NCI-H1105 treated with DMSO at 0.1 percent for 48 hours (cell line): Measurements from ENCODE around the gene PARM1.
"Not testable (repeated sequence)": the region's sequence is repeated elsewhere in the genome, so short reads cannot be mapped to it uniquely, and the experiment has no call there.

ENCODE experiments used
- DNase-seq: peaks from one replicate; lab custom pipeline; 2025; lab: John Stamatoyannopoulos, UW

Gene PARM1

DNA sequence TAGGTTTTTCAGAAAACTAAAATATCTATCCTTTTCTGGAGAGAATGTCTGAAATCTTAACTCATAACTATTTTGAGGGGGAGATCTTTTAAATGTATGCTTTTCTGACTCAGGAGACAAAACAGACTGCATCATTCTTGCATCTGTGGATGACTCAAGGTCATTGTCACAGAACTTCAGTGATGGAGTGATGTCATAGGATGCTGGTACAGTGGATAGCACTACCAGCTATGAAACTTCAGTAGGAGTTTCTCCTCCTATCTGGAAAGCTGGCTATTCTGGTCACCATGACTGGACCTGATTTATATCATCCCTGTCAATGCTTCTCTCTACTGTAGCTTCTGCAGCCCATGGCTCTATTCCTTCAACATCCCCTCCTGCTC lies 50.3 kb downstream of the PARM1 start:
- DNase-seq: no peak

DNA sequence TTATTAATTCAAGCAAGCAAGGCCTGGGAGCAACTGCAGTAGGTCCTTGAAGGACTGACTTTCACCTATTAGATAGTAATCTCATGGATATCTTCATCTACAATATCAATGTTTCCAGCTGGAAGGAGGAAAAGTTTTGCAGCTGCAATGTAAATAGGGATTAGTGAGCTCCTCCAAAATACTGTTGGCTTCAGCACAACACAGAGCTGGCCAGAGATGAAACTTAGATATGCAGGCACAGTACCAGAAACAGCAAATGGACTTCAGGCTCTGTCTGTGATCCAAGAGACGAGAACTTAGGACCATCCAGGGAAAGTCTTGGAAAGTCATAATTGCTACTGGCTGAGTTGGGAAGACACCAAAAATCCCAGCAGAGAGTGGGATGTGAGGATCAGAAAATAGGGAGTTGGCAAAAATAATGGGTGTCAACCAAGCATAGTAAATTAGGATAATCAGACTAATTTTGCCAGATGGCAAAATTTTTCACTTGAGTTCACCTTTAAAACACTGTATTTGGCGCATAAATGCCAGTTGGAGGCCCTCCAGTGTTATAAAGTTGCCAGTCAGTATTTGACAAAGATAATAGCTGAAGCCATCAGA lies 57.5 kb downstream of the PARM1 start:
- no peak for DNase-seq

DNA sequence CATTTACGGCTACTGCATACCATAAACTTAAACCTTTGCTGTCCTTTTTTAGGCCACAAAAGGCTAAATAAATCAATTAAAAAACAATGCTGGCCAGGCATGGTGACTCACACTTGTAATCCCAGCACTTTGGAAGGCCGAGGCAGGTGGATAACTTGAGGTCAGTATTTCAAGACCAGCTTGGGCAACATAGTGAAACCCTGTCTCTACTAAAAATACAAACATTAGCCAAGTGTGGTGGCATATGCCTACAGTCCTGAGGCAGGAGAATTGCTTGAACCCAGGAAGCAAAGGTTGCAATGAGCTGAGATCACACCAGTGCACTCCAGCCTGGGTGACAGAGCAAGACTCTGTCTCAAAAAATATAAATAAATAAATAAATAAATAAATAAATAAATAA lies 61.5 kb downstream of the PARM1 start:
- not testable (repeated sequence) for DNase-seq

- no peak for DNase-seq
These were observed 64.1 kb downstream of the PARM1 start for GRCh38 chr4:74996996-74997395.

- no peak for DNase-seq
These were observed 65.2 kb downstream of the PARM1 start for GRCh38 chr4:74997948-74998729.

DNA sequence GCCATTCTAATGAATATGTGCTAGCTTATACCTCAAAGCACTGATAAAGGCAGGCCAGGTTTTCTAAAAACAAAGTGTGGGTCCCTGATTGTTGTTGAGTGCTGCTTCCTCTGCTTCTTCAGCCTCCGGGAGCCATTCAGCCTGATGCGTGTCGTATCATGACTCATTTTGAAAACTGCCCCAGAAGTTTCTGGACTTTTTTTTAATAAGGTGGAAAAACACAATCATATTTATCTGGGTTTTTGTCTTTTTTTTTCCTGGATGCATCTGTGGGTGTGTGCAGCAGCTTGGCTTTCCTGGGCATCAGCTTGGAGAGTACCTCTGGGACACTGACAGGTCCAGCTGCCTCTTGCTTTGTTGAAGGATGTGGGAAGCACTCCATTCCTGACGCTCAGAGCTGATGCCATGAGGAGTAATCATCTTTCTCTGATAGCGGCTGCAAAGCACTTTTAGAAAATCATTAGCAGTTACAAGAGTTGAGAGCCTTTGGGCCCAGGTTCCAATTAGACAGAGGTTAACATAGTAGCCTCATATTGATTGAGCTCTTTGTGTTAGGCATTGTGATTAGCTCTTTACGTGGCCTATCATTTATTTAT lies 66.9 kb downstream of the PARM1 start:
- DNase-seq: no peak

GRCh38 chr4:75001871-75002270 lies 69.0 kb downstream of the PARM1 start:
- DNase-seq: no peak

DNA sequence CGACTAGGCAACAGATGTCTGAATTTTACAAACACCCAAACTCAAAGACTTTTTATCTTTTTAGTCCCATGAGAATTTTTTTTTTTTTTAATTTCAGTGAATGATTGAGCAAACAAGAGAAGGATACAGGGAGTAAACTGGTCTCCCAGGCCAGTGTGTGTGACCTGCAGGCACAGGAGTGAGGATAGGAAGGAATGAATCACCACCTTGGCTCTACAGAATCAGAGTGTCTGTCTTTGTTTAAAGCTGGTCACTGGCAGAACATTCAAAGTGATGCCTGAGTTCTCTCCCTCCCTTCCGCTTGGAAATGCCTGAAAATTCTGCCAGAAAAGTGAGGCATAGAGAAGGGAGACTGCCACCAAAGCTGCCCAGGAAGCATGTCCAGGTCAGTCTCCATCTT lies 69.5 kb downstream of the PARM1 start:
- DNase-seq: no peak

DNA sequence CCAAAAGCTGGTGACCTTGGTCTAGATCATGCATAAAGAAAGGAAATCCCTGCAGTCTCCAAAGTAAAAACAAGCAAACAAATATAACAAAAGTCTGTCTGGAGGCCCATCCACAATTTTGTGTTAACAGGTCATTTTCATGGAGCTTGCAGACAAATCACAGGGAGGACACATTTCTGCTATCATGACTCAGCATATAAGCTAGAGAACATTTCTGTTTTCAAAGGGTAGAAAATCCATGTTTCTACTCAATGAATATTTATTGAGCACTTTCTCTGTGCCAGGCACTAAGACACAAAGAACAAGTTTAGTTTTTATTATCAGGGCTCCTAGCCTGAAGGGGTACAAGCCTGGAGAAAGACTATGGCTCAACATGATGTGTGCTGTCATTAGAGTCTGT lies 71.1 kb downstream of the PARM1 start:
- no peak for DNase-seq

DNA sequence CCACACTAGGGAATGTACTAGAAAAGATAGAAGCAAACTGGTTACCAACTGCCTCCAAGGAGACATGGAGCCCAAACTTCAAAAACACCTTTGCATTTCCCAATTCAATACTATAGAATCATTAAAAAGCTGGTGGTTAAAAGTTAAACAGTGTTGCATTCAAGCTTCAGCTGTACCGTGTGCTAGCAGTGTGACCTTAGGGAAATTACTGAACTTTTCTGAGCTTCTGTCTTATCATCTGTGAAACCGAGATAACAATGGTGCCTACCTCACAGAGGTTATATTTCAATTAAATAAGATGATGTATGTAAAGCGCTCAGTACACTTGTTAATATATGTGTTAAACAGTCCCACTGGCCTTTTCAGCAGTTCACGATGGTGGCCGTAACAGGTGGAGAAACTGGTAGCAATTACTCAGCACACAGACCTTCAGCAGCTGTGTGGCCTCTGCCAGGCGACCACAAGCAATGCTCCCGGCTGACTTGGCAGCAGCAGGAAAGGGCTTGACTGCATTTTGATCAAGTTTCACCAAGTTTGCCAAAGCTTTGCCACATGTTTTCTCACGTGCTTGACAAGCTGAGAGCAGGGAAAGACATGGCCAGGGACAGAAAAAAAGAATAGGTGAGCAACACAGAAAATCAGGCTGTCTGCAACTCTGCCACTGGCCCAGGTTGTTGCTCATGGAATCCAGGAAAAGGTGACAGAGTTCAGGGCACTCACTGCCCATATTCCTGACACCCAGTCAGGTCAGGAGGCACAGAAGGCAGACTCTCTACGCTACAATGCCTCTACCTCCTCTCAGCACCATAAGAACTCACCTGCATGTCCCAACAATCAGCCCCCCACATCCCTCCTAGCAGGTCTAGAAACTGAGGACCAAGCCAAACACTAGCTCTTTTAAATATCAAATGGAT lies 72.1 kb downstream of the PARM1 start:
- no peak for DNase-seq

GRCh38 chr4:75005727-75006126 lies 72.8 kb downstream of the PARM1 start:
- DNase-seq: no peak

DNA sequence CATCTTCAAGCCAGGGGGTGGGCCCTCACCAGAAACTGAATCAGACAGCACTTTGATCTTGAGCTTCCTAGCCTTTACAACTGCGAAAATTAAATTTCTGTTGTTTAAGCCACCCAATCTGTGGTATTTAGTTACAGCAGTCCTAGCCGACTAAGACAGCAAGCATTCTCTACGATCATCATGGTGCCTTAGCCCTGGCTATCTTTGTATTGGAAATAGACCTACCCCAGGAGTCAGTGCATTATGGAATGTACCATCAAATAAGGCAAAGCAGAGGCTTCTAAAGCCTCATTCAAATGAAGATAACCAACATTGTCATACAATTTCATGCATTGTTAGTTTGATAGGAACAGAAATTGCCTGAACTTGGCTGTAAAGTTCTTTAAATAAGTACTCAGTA lies 75.0 kb downstream of the PARM1 start:
- no peak for DNase-seq

- no peak for DNase-seq
These were observed 76.2 kb downstream of the PARM1 start for GRCh38 chr4:75009138-75009537.

DNA sequence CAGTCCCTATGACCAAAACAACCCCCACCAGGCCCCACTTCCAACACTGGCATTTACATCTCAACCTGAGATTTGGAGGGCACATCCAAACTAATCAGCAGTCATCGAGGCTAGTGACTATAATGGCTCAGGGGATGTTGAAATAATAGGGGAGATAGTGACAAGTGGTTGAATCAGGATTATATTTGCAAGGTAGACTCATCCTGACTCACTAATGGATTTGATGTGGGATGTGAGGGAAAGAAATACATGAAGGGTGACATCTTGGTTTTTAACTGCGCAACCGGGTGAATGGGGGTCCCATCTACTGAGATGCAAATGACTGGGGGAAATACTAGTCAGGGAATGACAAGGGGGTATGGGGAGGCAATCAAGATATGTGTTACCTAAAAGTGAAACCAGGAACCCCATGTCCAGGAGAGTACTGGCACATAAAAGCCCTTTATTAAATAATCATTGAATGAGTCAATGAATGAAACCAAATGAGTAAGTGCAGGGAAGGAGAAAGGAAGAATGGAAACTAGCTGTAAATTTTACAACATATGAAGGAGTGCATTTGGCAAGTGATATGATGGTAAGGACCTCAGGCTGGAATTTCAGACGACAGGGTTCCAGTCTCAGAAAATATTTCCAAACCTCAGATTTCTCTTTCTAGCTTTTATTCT lies 78.3 kb downstream of the PARM1 start:
- no peak for DNase-seq

DNA sequence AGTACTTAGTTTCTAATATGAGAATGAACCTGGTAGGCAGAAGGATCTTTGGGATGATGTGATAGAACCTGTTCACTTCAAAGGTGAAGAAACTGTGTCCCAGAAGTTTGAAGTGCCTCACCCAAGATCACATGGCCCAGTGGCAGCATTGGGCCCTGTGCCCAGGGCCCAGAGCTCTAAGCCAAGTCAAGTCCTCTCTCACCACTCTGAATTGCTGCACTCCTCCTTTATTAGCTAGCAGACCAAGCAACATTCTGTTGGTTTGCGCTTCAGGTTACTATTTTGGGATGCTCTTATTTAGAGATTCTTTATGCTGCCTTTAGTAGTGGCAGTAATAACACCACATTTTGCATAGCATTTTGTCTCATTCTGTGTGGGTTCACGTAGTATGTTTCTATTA lies 82.7 kb downstream of the PARM1 start:
- no peak for DNase-seq

GRCh38 chr4:75016472-75016871 lies 83.6 kb downstream of the PARM1 start:
- DNase-seq: no peak

DNA sequence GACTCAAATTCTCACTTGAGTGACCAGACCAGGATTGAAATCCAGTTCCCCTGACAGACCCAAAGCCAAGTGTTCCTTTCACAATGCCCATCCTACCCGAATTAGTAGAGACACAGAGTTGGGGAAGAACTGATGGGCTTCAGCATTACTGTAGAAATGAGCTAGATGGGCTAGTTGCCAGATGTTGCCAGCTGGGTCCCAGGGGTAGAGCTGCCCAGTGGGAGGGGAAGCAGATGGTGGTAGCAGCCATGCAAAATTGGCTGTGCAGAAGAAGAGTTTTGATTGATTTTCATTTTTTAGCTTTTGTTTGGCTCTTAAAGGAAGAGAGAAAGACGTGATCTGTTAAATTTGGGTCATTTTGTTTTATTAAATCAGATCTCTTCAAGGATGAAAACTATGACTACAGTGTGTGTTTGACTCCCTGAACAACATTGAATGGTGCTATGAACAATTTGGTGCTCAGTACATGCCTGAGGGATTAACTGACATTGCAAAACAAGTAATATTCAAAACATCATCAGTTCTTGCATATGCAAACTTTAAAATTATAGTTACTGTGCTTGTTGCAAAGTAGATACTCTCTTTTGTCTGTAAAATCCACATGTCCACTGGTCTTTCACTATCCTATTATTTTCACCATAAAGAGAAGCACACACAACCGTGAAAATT lies 86.0 kb downstream of the PARM1 start:
- DNase-seq: no peak

DNA sequence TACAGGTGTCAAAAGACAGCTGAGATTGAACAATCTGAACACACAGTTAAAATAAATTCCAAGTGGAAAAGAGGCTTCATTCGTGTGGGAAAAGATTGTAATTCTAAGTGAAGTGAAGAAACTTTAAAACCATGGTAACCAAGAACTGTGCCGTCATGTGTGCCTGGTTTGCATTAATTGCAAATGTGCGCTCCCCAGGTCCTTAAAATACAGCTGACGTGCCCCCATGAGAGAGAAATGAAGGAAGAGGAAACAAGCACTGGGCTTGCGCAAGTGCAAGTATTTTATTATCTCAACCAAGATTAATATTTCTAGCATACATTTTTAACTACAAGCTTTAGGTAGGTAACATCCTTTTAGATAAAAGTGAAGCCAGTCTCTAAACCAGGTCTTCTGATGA lies 92.5 kb downstream of the PARM1 start:
- no peak for DNase-seq

- no peak for DNase-seq
These were observed 95.4 kb downstream of the PARM1 start for GRCh38 chr4:75028196-75028854.

- no peak for DNase-seq
These were observed 97.1 kb downstream of the PARM1 start for GRCh38 chr4:75030028-75030427.
